ENCODE measurements around the gene GDE1.

Gene GDE1

GRCh38 chr16:19485611-19486010 is 36.3 kb downstream of the GDE1 start:
- DNase-seq: no peak

GRCh38 chr16:19484096-19484495 is 37.8 kb downstream of the GDE1 start:
- DNase-seq: no peak

GRCh38 chr16:19482291-19482690 is 39.6 kb downstream of the GDE1 start:
- DNase-seq: no peak

- no peak for DNase-seq
Measured at GRCh38 chr16:19481769-19482168, 40.1 kb downstream of the GDE1 start.

DNA sequence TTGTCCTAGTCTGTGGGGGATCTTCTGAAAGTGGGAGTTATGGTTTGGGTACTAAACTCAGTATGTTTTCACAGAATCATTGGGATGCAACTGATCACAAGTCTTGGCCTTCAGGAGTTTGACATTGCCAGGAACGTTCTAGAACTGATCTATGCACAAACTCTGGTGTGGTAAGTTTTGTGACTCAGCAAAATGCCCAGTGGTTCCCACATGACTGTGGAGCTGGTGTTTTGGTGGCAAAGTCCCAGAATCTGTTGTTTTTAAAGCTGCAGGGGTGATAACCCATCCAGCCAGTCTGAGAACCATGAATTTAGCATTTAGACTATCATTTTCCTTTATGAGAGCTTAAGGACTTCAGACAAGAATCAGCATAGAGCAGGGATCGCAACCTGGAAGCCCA is 40.6 kb downstream of the GDE1 start:
- DNase-seq: no peak

GRCh38 chr16:19479302-19479721 is 42.6 kb downstream of the GDE1 start:
- DNase-seq: no peak

DNA sequence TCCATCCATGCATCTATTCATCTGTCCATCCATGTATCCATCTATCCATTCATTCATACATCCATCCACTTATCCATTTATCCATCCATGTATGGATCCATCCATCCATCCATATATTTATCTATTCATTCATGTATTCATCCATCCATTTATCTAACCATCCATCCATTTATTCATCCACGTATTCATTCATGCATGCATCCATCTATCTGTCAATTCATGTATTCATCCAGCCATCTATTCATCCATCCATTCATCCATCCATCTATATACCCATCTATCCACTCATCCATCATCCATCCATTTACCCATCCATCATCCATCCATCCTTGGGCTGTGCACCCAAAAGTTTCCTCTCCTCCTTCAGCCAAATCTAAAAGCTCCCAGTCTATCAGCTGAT is 43.4 kb downstream of the GDE1 start:
- DNase-seq: no peak

DNA sequence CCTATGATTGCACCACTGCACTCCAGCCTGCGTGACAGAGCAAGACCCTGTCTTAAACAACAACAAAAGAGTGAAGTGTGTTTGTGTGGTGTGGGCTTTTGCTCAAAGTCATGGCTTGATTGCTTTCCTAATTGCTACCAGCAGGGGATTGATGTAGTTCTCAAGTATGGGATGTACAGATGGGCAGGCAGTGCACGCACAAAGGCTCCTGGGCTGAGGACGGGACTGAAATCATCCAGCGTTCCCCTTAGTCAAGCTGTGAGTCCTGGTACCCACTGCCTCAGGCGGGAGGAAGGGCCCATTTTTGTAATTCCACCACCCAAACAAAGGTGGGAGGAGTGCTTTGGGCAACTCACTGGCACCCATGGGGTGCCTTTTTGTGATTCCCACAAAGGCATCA is 47.3 kb downstream of the GDE1 start:
- DNase-seq: peak in 1 of 2 experiments; percentile 53

DNA sequence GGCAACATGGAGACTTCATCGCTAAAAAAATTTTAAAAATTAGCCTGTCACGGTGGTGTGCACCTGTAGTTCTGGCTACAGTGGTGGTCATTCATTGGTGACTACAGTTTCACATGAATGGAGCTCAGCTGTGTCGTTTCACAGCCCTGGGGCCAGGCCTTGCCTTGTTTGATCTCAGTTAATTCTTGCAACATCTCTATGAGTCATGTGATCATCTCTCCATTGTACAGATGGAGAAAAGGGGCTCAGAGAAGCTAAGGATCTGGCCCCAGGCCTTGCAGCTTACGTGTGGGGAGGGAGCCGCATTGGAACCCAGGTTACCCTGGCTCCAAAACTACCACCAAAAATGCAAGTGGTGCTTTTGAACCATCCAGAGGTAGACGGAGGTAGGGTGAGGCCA is 49.4 kb downstream of the GDE1 start:
- DNase-seq: no peak

GRCh38 chr16:19468300-19468699 is 53.6 kb downstream of the GDE1 start:
- DNase-seq: no peak

DNA sequence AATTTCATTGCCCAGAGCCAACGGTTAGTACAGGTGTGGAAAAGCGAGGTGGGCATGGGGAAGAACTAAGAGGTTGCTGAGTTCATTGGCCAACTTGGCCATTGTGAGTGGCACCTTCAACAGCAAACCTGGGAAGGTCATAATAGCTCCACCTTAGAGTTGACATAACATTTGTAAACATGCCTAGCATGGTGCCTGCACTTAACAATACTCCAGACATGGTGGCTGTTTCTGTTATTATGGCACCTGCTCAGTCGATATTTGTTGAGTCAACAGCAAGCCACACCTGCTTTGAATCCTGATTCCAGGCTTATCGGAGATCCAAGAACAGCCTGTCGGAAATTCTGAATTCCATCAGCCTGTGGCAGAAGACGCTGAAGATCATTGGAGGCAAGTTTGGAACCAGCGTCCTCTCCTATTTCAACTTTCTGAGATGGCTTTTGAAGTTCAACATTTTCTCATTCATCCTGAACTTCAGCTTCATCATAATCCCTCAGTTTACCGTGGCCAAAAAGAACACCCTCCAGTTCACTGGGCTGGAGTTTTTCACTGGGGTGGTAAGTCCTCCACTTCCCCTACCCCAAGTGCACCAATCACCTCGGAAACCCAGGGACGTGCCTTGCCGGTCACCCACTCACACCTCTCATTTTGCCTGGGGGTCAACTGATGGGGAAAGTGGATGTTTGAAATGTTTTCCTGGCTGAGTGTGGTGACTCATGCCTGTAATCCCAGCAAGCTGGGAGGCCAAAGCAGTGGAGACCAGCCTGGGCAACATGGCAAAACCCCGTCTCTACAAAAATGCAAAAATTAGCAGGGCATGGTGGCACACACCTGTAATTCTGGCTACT is 58.2 kb downstream of the GDE1 start:
- DNase-seq: no peak

GRCh38 chr16:19460397-19460796 is 61.5 kb downstream of the GDE1 start:
- DNase-seq: no peak

- no peak for DNase-seq
Measured at GRCh38 chr16:19458722-19459379, 63.0 kb downstream of the GDE1 start.

All from NCI-H524 (cell line).